Prostate gland (tissue), 2 donors: ENCODE results near the gene RBM39.

Experiments
- CTCF ChIP-seq, 4 experiments: fragments of 200-600 bp in 2 of 4; fragments of 450-650 bp in 2 of 4; sonication (generic) in 2 of 4; IDR thresholded peaks; 1 replicate in 3 of 4; 2 replicates in 1 of 4; pipeline ENCODE4 v1.5.1; 2016 to 2019; ENCODE audit warnings: antibody characterized with exemption in 4 of 4, mild to moderate bottlenecking in 2 of 4, moderate library complexity in 2 of 4
- POLR2A ChIP-seq: fragments of 450-650 bp; IDR thresholded peaks from one replicate; pipeline ENCODE4 v1.6.1; 2016; ENCODE audit warnings: antibody characterized with exemption, mild to moderate bottlenecking
- POLR2AphosphoS5 ChIP-seq: sonication (generic); formaldehyde crosslinking; IDR thresholded peaks from one replicate; pipeline ENCODE4 v1.6.1; 2017; ENCODE audit warnings: antibody characterized with exemption

- TF ChIP-seq CTCF (IDR thresholded peaks at IDR 0.05): no peak
- TF ChIP-seq POLR2A: no peak
- TF ChIP-seq POLR2AphosphoS5: no peak
Observed at GRCh38 chr20:35702051-35702823, 39.8 kb downstream of the RBM39 start.
